GM12878 (cell line): ENCODE measurements around the gene IL17B. TPM values are rescaled to one million over a fixed set of nuclear protein-coding genes. Genes with fewer than 3 reads are reported as not detected.

Experiments
- ATAC-seq: fragments of 200-7000 bp; cut with Tn5 transposase; 3 replicates; pipeline ENCODE4 v1.9.1; 2020; ENCODE audit warnings: mild to moderate bottlenecking, moderate library complexity
- BruUV-seq: library from RNA; stranded (reverse); fragments of 400-500 nt; replicated peaks from 2 replicates; lab custom pipeline; 2021; lab: Mats Ljungman, UMichigan
- CTCF ChIA-PET: fragments of 300-600 bp; sonication (Branson Sonifier 250); formaldehyde crosslinking; extraction: SDS; loops from one replicate; lab custom pipeline; 2021; ENCODE audit warnings: inconsistent platforms; lab: Yijun Ruan, JAX
- POLR2A ChIA-PET: fragments of 350-600 bp; formaldehyde crosslinking; extraction: SDS; loops from one replicate; lab custom pipeline; 2021; ENCODE audit warnings: inconsistent platforms; lab: Charles Lee
- RAD21 ChIA-PET: fragments of 300-600 bp; sonication (Branson Sonifier 250); formaldehyde crosslinking; loops from one replicate; lab custom pipeline; 2023; ENCODE audit warnings: antibody characterized with exemption; ENCODE audit not compliant: unreplicated experiment; lab: Charles Lee
- SMC1A ChIA-PET: fragments of 300-600 bp; sonication (Branson Sonifier 250); formaldehyde crosslinking; loops from one replicate; lab custom pipeline; 2023; ENCODE audit not compliant: unreplicated experiment, uncharacterized antibody; lab: Charles Lee
- DNase-seq: peaks from one replicate; pipeline ENCODE4 v3.0.0-alpha.2; 2011; ENCODE audit warnings: low read depth, low spot score
- FAIRE-seq: peaks from 3 replicates; lab custom pipeline; 2011; peaks lifted over from hg19 to GRCh38; lab: Jason Lieb, UNC
- H2AFZ ChIP-seq: 2 replicates; pipeline ENCODE4 v1.6.0; 2011; ENCODE audit warnings: low read depth, low read length, control low read depth; ENCODE audit not compliant: control insufficient read depth
- H3K27ac ChIP-seq: 2 replicates; pipeline ENCODE4 v1.5.1; 2011; ENCODE audit warnings: control low read depth; ENCODE audit not compliant: control insufficient read depth, insufficient read depth
- H3K27me3 ChIP-seq, 2 experiments: replicated peaks in 1 of 2; 2 replicates each; pipeline versions ENCODE4 v1.6.0 to v1.6.1; 2011; ENCODE audit warnings: low read length in 1 of 2; ENCODE audit not compliant: control insufficient read depth in 2 of 2, insufficient read depth in 2 of 2
- H3K36me3 ChIP-seq, 2 experiments: 2 replicates each; pipeline ENCODE4 v1.5.1; 2011; ENCODE audit warnings: low read length in 1 of 2; ENCODE audit not compliant: control insufficient read depth in 2 of 2, insufficient read depth in 2 of 2
- H3K4me1 ChIP-seq: 2 replicates; pipeline ENCODE4 v1.6.1; 2011; ENCODE audit warnings: mild to moderate bottlenecking, low read length, moderate library complexity, mixed read lengths; ENCODE audit not compliant: control insufficient read depth, insufficient read depth
- H3K4me2 ChIP-seq: 2 replicates; pipeline ENCODE4 v1.6.0; 2011; ENCODE audit warnings: control low read depth; ENCODE audit not compliant: control insufficient read depth, insufficient read depth
- H3K4me3 ChIP-seq: fragments of 200-600 bp; sonication (generic); 2 replicates; pipeline ENCODE4 v1.5.1; 2016
- H3K79me2 ChIP-seq: 2 replicates; pipeline ENCODE4 v1.6.0; 2011; ENCODE audit warnings: low read length; ENCODE audit not compliant: control insufficient read depth, insufficient read depth
- H3K9ac ChIP-seq: 2 replicates; pipeline ENCODE4 v1.8.0; 2011; ENCODE audit warnings: low read length, control low read depth, mixed read lengths; ENCODE audit not compliant: control insufficient read depth, insufficient read depth
- H3K9me3 ChIP-seq: replicated peaks from 3 replicates; pipeline ENCODE4 v1.5.1; 2011; ENCODE audit warnings: mild to moderate bottlenecking, low read length; ENCODE audit not compliant: control insufficient read depth, insufficient read depth
- H4K20me1 ChIP-seq: 2 replicates; pipeline ENCODE4 v1.6.0; 2011; ENCODE audit not compliant: control insufficient read depth, insufficient read depth
- CHD4 ChIP-seq: fragments of 200-600 bp; sonication (generic); IDR thresholded peaks from 2 replicates; pipeline ENCODE4 v1.6.1; 2016; ENCODE audit warnings: mild to moderate bottlenecking
- EGR1 ChIP-seq, 2 experiments: IDR thresholded peaks; 1 replicate in 1 of 2; 2 replicates in 1 of 2; pipeline ENCODE4 v1.6.1; 2011 to 2012; ENCODE audit warnings: low read depth in 2 of 2, low read length in 2 of 2, borderline replicate concordance in 1 of 2, mild to moderate bottlenecking in 1 of 2, moderate library complexity in 1 of 2
- IKZF1 ChIP-seq: fragments of 450-650 bp; conservative IDR thresholded peaks from 2 replicates; pipeline ENCODE4 v1.6.1; 2017; ENCODE audit warnings: antibody characterized with exemption, mild to moderate bottlenecking
- PML ChIP-seq: IDR thresholded peaks from 2 replicates; pipeline ENCODE4 v1.6.1; 2012; ENCODE audit warnings: low read length, inconsistent platforms
- POLR2AphosphoS5 ChIP-seq: IDR thresholded peaks from 2 replicates; pipeline ENCODE4 v1.6.1; 2011; ENCODE audit warnings: mild to moderate bottlenecking, low read length, inconsistent platforms
- RAD21 ChIP-seq: IDR thresholded peaks from 2 replicates; pipeline ENCODE4 v1.6.1; 2011; ENCODE audit warnings: mild to moderate bottlenecking, low read depth, low read length, moderate library complexity; ENCODE audit not compliant: insufficient read depth
- RBBP5 ChIP-seq: fragments of 200-600 bp; sonication (generic); conservative IDR thresholded peaks from 2 replicates; pipeline ENCODE4 v1.6.1; 2016
- RELB ChIP-seq: fragments of 450-650 bp; IDR thresholded peaks from 2 replicates; pipeline ENCODE4 v1.6.1; 2017; ENCODE audit warnings: low read depth, mild to moderate bottlenecking, moderate library complexity
- SPI1 ChIP-seq: IDR thresholded peaks from 2 replicates; pipeline ENCODE4 v1.6.1; 2011; ENCODE audit warnings: low read depth, mild to moderate bottlenecking, low read length, moderate library complexity, borderline replicate concordance; ENCODE audit not compliant: insufficient read depth
- SRF ChIP-seq, 2 experiments: IDR thresholded peaks; 2 replicates each; pipeline ENCODE4 v1.6.1; 2011; ENCODE audit warnings: low read depth in 2 of 2, low read length in 2 of 2, mild to moderate bottlenecking in 1 of 2, moderate library complexity in 1 of 2
- SUZ12 ChIP-seq: fragments of 200-600 bp; sonication (generic); IDR thresholded peaks from one replicate; pipeline ENCODE4 v1.6.1; 2018; ENCODE audit warnings: antibody characterized with exemption, mild to moderate bottlenecking; ENCODE audit not compliant: unreplicated experiment
- ZNF274 ChIP-seq: IDR thresholded peaks from one replicate; pipeline ENCODE4 v1.8.0; 2011; ENCODE audit not compliant: insufficient read length, insufficient read depth
- ZNF384 ChIP-seq: IDR thresholded peaks from 2 replicates; pipeline ENCODE4 v1.6.1; 2012; ENCODE audit warnings: low read depth, mild to moderate bottlenecking, low read length, improper control_type of control experiment, borderline replicate concordance
- ZSCAN29 ChIP-seq: fragments of 450-650 bp; IDR thresholded peaks from 2 replicates; pipeline ENCODE4 v1.6.1; 2017; ENCODE audit warnings: mild to moderate bottlenecking, moderate library complexity
- WGBS: methylation state at CpG from one replicate; pipeline ENCODE4 v1.1.6; 2016; ENCODE audit warnings: low lambda C conversion rate; ENCODE audit not compliant: insufficient replicate concordance, insufficient coverage; ENCODE audit errors: missing lambda C conversion rate; 5-methylcytosine and 5-hydroxymethylcytosine counted together
- in situ Hi-C: fragments of 300-500 bp; cut with MboI; formaldehyde crosslinking; loops from 9 replicates; pipeline ENCODE4 v1.14.3; 2018; ENCODE audit warnings: mixed read lengths
- intact Hi-C: fragments of 100-400 bp; cut with micrococcal nuclease; formaldehyde crosslinking; loops from one replicate; pipeline ENCODE4 v1.14.2; 2022; ENCODE audit not compliant: unreplicated experiment
- polyA plus RNA-seq, 11 experiments: library from polyadenylated mRNA; depleted of rRNA in 4 of 11; unstranded in 6 of 11; stranded (reverse) in 5 of 11; fragments of >200 nt; fragmentation: Nextera tagmentation in 4 of 11; fragmentation: Illumina TruSeq in 1 of 11; extraction: Ambion mirVana in 4 of 11; extraction: Trizol in 1 of 11; gene quantifications; 1 replicate in 1 of 11; 2 replicates in 10 of 11; pipeline versions ENCODE4 v1.2.1 to v1.2.3, GENCODE V29; 2011 to 2016; ENCODE audit warnings: inconsistent platforms in 2 of 11, missing spikeins in 2 of 11, low read depth in 1 of 11
- total RNA-seq, 4 experiments: library from RNA; depleted of rRNA in 3 of 4; stranded (reverse); fragments of >200 nt in 3 of 4; fragmentation: Illumina TruSeq in 1 of 4; extraction: Trizol in 1 of 4; gene quantifications; 2 replicates each; pipeline versions ENCODE4 v1.2.1 to v1.2.3, GENCODE V29; 2013 to 2021

Gene IL17B
- total and polyA plus RNA-seq, 10 of the 15 experiments (the other 5 are each of a cell fraction or from before 2014, with no cell fraction given): not detected

- intact Hi-C loops: loop anchor here (10.0 kb wide), 1 partner anchor 544 kb away; no protein-coding TSS in a partner anchor
- Histone ChIP-seq H3K9me3 (no peaks in the 10 kb centered on the region), H4K20me1 (no peaks in the 10 kb centered on the region), H3K79me2 (peaks cover 23% of the 10 kb centered on the region), H3K4me2 (0 out of 2 replicates have a peak overlapping the region, but pooled peaks have one; percentile 12), H3K36me3 (peaks cover 2 to 33% of the 10 kb centered on the region in 2 experiments), H3K9ac (no peak overlapping the region), H3K4me3 (no peak overlapping the region), H3K4me1 (no peaks in the 10 kb centered on the region), H2AFZ (no peak overlapping the region), H3K27me3 (no peaks in the 10 kb centered on the region), H3K27ac (no peak overlapping the region)
- in situ Hi-C loops: no loop called here
- ChIA-PET SMC1A (interaction anchor here (1.3 kb wide), 1 partner anchor 31 kb away, joined by 3 read pairs; no protein-coding TSS in a partner anchor), RAD21 (no interaction called here), POLR2A (interaction anchor here (0.9 kb wide), 1 partner anchor 9 kb away, joined by 5 read pairs; the partner anchor contains the start of gene PCYOX1L), CTCF (interaction anchor here (1.0 to 1.3 kb wide), 2 partner anchors 9 to 24 kb away, joined by 3 to 4 read pairs; partner anchors contain the start of gene PCYOX1L)
- ATAC-seq (no peak), DNase-seq (no peak), FAIRE-seq (no peak)
- 59% methylated on average over 1 of the region's 1 CpG for WGBS
- no TSS peak for BruUV-seq
- TF ChIP-seq ZNF274: no peak
- TF ChIP-seq RELB: no peak
- no peak for TF ChIP-seq CHD4
- no peak for TF ChIP-seq IKZF1
- no peak for TF ChIP-seq EGR1 (IDR thresholded peaks at IDR 0.05; ENCODE audit: borderline replicate concordance in 1 of 2, low read depth in 2 of 2, low read length in 2 of 2)
- TF ChIP-seq SUZ12: no peak
- TF ChIP-seq SRF (IDR thresholded peaks at IDR 0.05; ENCODE audit: low read depth in 2 of 2, low read length in 2 of 2): no peak
- TF ChIP-seq SPI1: no peak
- no peak for TF ChIP-seq PML
- TF ChIP-seq RAD21: no peak
- TF ChIP-seq ZNF384: no peak
- no peak for TF ChIP-seq RBBP5
- no peak for TF ChIP-seq ZSCAN29
- no peak for TF ChIP-seq POLR2AphosphoS5
Observed at GRCh38 chr5:149348518-149348917, 30.6 kb downstream of the IL17B start.
